NCI-H2081 (cell line): Measurements from ENCODE around the gene ZNF771.
"Not testable (repeated sequence)": the region's sequence is repeated elsewhere in the genome, so short reads cannot be mapped to it uniquely, and the experiment has no call there.

Experiments used
- DNase-seq, 2 experiments: peaks; one replicate each; lab custom pipeline; 2025; lab: John Stamatoyannopoulos, UW

ZNF771 gene

GRCh38 chr16:30430428-30430970 lies 23.1 kb downstream of the ZNF771 start:
- no peak for DNase-seq

GRCh38 chr16:30434852-30435251 lies 27.4 kb downstream of the ZNF771 start:
- no peak for DNase-seq

- DNase-seq, result peak; percentile 5 to 17
These were observed 30.2 kb downstream of the ZNF771 start for GRCh38 chr16:30437511-30438046.

DNA sequence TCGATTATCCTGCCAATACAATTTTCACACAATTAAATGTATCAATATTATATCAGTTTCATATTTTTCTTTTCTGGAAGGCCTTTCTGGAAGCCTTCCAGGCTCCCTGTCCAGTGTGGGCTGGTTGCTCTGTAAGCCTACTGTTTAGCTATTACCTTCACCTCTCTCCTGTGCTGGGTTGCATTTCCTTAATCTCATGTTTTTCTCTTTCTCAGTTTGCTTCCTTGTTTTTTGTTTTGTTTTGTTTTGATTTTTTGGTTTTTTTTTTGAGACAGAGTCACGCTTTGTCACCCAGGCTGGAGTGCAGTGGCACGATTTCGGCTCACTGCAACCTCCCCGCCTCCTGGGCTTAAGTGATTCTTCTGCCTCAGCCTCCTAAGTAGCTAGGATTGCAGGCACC lies 31.4 kb downstream of the ZNF771 start:
- no peak for DNase-seq

DNA sequence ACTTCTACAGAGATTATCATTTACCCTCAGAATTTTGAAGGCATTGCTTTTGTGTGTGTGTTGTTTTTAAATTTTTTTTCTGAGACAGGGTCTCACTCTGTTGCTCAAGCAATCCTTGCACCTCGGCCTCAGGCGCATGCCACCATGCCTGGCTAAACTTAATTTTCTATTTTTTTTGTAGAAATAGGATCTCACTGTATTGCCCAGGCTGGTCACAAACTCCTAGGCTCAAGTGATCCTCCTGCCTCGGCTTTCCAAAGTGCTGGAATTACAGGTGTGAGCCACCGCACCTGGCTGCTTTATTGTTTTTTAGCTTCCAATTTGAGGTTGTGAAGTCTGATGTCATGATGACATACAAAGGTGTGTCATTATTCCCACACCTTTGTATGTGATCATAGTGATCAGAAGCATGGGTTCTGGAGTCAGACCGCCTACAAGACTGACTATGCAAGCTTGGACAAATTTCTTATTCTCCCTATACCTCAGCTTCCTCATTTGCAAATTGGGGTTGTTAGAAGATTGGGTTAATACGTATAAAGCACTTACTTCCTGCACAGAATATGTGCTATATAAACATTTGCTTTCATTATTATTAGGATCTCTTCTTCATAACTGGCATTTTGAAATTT lies 32.4 kb downstream of the ZNF771 start:
- no peak for DNase-seq

DNA sequence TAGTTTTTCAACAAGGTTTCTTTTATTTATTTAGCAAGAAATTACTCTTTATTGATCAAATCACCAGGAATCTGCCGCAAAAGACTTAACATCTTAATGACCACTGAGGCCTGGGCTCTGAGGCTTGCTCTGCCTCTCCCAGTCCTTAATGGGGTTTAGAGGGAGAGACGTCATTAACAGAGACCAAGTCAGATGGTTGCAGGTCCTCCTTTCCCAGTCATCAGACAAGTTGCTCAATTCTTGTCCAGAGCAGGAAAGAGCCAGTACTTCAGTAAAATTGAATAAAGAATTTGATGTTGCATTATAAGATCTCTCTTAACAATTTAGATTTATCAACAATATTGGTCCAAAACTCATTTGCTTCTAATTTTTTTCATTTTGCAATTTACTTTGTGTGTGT lies 36.2 kb downstream of the ZNF771 start:
- DNase-seq, result no peak

DNA sequence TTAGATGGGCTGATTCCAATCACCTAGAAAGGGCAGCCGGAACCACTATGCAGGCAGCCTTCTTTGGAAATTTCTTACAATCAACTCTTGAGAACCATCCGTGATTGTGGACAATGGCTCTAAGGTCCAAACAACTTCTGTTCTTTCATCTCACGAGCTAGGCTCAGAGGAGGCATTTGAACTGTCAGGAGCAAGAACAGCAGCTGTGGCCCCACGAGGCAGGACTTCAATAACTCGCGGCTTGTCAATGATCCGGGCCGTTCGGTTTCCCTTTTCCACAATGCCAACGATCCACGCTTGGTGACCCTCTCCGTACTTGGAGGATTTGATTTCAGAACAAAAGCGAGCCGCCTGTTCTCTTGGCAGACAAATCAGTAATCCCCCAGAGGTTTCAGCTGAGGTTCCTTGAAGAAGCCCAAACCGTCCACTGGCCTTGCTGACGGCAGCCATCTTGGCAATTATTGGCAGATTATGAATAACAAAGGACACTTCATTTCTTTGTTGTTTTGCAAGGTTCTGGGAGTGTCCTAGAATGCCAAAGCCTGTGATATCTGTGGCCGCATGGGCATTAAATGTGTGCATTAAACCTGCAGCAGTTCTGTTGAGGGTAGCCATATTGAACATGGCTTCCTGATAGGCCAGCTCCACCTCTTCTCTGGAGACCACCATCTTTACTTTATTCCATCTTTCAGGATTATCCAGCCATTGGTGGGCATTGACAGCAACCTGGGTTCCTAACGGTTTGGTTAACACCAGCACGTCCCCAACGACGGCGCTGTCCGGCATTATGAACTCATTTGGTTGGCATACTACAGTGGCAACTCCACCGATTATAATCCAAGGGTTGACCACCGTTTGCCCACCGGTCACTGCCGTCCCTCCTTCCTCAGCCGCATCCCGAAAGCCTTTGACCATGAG lies 37.1 kb downstream of the ZNF771 start:
- peak in 1 of 2 experiments; percentile 18 for DNase-seq

DNA sequence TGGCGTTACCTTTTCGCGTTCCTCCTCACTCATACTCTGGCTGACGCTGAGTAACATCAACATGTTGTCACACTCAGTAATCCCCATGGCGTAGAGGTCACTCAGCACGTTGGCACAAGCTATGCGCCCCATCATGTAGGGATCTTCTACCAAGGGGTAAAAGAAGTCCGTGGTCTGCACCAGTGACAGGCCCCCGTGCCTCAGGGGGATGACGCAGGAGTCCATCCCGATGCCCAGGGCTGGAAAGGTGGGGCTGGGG lies 37.7 kb downstream of the ZNF771 start:
- DNase-seq, result no peak

- peak; percentile 91 to 95 for DNase-seq
These were observed 38.2 kb downstream of the ZNF771 start, which contains the start of gene SEPHS2 for GRCh38 chr16:30445408-30446202. Gene SEPHS2 (minus strand): TSS chr16:30445874. CDS start chr16:30445727, 147 bp downstream.

DNA sequence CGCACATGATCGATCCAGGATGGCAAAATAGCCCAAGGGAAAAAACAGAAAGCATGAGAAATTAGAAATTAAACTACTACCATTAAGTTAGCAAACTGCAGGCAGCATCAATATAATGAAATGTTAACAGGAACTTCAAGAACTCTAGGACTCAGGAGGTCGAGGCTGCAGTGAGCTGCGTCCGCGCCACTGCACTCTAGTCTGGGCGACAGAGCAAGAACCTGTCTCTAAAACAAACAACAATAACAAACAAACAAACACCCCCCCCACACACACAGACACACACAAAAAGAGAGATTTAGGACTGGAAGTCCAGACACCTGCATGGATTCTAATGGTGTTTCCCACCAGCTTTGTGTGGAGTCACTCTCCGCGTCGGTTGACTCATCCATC lies 38.8 kb downstream of the ZNF771 start:
- no peak for DNase-seq

DNA sequence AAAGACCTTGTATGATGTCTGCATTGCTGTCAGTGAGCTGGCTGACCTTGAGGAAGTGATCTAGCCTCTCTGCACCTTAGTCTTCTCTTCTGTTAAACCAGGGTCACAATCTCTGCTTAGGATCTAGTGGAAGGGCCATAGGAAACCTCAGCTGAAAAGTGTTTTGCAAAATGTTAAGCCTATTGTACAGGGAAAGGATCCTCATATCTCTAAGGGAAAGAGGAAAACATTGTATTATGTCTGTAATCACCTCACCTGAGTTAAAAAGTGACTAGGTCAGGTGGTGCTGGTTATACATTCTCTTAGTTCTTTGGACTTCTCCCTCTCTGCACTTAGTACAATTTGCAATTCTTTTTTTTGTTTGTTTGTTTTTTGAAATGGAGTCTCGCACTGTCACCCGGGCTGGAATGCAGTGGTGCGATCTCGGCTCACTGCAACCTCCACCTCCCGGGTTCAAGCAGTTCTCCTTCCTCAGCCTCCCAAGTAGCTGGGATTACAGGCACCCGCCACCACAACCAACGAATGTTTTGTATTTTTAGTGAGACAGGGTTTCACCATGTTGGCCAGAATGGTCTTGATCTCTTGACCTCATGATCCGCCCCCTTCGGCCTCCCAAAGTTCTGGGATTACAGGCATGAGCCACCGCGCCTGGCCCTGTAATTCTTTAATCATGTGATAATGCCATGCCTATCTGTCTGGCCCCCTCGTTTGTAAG lies 40.3 kb downstream of the ZNF771 start:
- no peak for DNase-seq

- DNase-seq, result no peak
These were observed 41.7 kb downstream of the ZNF771 start for GRCh38 chr16:30449116-30449435.

- DNase-seq, result not testable (repeated sequence)
These were observed 45.5 kb downstream of the ZNF771 start for GRCh38 chr16:30452709-30453580.

- DNase-seq, result no peak
These were observed 48.9 kb downstream of the ZNF771 start for GRCh38 chr16:30456302-30456701.

- DNase-seq, result no peak
These were observed 49.9 kb downstream of the ZNF771 start for GRCh38 chr16:30457256-30457655.

- no peak for DNase-seq
These were observed 50.5 kb downstream of the ZNF771 start for GRCh38 chr16:30457743-30458560.

DNA sequence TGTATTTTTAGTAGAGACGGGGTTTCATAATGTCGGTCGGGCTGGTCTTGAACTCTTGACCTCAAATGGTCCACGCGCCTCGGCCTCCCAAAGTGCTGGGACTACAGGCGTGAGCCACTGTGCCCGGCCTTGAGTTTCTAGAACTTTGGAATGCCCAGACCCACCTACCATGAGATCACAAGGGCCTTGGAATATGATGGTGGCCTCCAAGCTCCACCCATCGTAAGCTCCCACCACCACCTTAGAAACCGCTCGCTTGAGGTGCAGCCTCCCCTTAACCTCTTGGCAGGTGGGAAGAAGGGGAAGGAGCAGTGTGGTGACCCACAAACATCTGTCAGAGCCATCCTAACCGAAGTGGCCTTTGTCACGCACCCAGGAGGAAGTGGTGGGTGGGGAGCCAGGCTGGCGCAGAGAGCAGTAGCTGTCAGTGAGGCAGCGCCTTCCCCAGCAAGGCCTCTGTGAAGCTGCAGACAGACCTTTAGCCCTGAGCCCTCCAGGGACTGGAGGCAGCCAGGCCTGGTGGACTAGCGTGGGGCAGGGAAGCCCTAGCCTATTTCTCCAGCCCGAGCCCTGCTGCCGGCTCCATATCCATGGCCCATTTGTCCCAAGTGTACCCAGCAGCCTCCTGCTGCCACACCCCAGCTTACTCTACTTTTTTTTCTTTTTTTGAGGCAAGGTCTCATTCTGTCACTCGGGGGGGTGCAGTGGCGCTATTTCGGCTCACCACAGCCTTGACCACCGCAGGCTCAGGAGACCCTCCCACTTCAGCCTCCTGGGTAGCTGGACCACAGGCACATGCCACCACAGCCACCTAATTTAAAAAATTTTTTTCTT lies 51.4 kb downstream of the ZNF771 start:
- DNase-seq, result no peak

GRCh38 chr16:30459456-30459855 lies 52.0 kb downstream of the ZNF771 start:
- DNase-seq, result no peak

- DNase-seq, result not testable (repeated sequence)
These were observed 54.0 kb downstream of the ZNF771 start for GRCh38 chr16:30461426-30461825.
